H4 (cell line): ENCODE data around the gene SLC9A5. TPM values are rescaled to one million over a fixed set of nuclear protein-coding genes. Genes with fewer than 3 reads are reported as not detected.

Experiments used
- DNase-seq: peaks from one replicate; pipeline ENCODE4 v3.0.0-alpha.2; 2015; ENCODE audit warnings: low spot score
- total RNA-seq: library from RNA; depleted of rRNA; stranded (reverse); fragments of >200 nt; shearing (Covaris generic); gene quantifications from 2 replicates; pipeline ENCODE4 v1.2.3, GENCODE V29; 2014

The SLC9A5 gene
- total RNA-seq, 1 experiment from 2014 or later = 0.81 TPM

- DNase-seq = no peak
Observed at GRCh38 chr16:67240506-67240905, 8.3 kb upstream of the SLC9A5 start.

GRCh38 chr16:67241008-67241900 is 7.5 kb upstream of the SLC9A5 start:
- DNase-seq = peak; percentile 87

GRCh38 chr16:67242138-67242730 is 6.5 kb upstream of the SLC9A5 start:
- DNase-seq = no peak

DNA sequence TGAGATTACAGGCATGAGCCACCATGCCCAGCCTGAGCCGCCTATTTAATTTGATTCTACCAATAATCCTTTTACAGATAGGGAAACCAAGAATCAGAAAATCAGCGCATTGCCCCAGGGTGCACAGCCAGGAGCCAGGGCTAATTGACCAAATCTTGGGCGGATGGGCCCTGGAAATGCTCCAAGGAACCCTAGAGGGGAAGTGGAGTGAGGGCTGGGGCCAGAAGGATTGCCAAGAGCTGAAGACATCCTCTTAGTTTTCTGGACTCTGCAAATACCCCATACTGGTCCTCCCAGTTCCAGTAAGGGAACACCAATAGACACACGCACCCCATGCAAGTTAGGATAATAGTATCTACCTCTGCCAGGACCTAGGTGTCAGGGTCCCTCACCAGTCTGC is 5.3 kb upstream of the SLC9A5 start:
- DNase-seq = no peak

DNA sequence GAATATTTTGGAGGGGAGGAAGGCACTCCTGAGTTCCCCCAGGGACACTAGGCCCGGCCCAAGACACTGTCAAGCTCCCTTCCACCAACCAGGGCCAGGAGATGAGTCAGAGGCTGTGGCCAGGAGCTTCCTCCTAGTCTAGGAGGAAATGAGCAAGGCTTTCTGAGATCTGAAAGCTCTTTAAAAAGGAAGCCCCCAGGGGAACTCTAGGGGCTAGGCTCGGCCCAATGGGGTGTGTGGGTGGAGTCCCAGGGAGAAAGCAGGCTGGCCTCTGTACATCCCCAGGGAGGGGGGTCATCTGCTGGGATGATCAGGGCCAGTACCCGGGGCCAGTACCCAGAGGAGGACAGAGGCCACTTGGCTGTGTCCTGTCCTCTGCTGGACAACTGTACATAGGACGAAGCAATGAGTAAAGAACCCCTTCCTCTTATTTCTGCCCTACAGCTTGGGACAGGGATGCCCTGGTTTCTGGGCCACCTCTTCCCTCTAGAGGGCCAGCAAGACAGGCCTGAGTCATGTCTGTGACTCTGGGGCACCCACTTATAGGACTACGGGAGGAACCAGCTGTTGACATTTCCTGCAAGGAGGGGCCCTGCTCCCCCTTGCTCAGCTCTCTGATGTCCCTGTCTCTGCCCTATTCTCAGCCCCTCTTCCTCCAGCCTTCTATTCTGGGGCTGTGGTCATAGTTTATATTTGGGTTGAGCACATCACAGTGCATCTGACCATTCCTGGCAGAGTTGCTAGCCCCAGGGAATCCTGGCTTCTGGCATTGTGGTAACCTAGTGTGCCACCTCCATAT is 4.2 kb upstream of the SLC9A5 start:
- DNase-seq = peak; percentile 76

DNA sequence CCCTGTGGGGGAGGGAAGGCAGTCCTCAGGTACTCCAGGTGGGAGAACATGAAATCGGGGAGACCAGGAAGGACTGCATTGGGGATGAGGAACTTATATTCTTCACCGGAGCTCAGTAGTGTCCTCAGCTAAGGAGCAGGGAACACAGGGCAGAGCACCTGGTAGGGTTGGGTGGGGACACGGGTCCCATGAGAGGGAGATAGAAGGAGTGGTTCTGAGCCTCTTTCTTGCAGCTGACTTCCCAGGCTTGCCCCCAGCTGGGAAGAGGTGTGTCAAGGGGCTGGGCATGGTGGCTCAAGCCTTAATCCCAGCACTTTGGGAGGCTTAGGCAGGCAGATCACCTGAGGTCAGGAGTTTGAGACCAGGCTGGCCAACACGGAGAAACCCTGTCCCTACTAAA is 3.6 kb upstream of the SLC9A5 start:
- DNase-seq = no peak

DNA sequence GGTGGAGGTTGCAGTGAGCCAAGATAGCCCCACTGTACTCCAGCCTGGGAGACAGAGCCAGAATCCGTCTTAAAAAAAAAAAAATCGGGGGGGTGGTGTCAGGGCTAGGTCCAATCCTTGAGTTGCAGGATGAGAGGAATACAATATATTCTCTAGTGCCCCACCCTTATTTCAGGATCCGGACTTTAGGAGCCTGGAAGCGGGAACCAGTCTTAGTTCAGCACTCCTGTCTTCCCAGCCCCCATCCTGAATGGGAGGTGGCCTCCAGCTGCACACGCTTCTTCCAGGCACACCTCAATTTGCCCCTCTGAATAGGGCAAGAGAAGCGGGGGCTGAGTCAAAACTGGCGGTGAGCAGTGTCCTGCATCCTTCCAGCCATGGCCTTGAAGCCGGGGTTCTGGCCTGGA is 3.1 kb upstream of the SLC9A5 start:
- no peak for DNase-seq

DNA sequence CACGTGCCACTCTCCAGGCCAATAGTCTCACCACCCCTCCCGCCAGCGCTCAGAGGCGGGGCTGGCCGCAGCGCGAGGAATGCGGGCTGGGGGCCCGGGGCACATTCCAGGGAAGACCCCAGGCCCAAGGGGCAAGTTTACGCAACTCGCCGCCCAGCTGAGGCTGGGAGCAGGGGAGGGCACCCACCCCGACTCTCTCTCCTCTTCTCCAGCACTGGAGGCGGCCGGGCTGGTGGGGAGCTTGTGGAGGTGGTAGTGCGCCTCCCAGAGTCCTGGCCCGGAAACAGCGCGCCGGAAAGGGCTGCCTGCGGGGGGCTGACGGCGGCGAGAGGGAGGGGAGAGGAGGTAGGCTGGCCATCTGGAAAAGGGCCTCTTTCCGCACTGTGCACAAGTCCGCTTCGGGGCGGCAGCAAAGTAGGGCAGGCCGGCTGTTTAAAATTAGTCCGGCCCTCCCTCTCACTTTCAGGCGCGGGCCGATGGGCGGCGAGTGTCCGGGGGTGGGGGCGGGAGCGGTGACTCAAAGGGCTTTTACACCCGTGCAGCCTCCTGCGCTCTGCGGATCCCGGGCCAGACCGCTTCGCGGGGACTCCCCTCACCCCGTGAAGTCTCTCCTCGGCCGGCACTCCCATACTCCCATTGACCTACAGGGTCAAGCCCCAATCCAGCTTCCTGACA is 2.6 kb upstream of the SLC9A5 start:
- peak; percentile 74 for DNase-seq

DNA sequence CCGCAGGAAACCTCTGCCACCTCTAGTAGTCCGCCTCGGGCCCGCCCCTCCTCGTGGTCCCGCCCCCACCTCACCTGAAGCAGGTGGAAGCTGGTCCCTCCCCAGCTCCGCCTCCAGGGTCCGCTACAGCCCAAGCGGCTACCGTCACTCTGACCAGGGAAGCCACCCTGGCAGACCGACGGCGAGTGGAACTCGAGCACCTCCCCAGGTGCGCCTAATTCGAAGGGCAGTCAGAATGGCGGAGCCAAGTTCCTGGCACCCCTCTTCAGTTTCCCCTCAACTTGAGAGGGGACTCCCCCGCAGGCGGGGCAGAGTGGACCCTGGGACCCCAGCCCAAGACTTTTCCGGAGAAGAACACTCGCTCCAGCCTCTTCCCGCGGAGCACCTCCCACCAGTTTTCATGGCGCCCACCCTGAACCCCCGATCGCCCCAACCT is 2.0 kb upstream of the SLC9A5 start:
- DNase-seq = peak; percentile 35

DNA sequence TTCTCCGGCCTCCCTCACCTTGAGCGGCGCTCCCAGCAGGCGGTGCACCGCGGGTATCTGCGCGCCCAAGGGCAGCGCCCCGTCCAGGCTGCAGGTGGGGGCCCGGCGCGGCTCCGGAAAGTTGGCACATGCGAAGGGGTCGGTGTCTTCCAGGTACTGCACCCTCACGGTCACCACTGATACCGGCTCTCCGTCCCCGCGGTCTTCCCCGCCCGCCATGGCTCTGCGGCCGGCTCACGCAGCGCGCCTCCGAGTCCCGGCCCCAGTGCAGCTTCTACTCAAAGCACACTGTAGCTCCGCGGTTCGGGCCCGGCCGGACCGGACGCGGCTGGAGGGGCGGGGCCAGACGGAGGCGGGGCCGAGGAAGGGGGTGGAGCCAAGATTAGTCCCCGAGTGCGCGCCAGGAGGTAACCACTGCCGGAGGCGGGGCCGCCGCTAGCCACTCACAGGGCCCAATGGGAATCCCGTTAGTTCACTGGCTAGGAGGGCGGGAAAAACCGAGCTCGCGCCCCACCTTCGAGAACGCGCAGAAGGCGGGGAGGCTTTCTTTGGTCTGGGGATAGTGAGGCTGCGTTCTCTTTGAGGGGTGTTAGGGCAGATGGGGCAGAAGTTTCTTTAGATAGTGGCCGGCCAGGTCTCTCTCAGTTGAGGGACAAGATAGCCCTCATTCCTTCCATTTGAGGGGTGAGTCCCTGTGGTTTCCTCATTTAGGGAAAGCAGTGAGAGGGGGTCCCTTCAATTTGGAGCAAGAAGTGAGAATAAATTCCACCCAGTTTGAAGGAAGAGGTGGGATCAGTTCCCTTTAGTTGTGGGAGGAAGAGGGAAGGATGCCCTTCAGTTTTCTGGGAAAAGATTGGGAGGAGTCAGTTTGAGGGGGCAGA is 1.3 kb upstream of the SLC9A5 start, which contains the start of gene FHOD1:
TSS of gene FHOD1 (minus strand) at position 290 of the 881 bp plus-strand sequence. CDS start at position 219, 71 bp downstream.
- DNase-seq = peak; percentile 91

GRCh38 chr16:67248073-67248400 is 742 bp upstream of the SLC9A5 start:
- no peak for DNase-seq

GRCh38 chr16:67249178-67250044 is 632 bp downstream of the SLC9A5 start:
- no peak for DNase-seq

DNA sequence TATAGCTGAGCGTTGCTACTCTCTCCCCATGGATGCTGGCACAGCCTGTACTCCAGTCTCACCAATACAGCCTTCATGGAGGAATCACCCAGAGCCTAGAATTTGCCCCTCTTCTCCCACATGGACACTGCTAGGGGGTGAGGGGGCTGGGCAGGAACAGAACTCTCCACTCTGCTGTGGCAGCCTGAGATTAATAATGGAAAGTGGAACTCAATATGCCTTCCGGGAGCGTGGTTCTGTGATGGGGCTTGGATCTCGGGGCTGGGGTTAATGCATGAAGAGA is 1.2 kb downstream of the SLC9A5 start:
- no peak for DNase-seq

- no peak for DNase-seq
Observed at GRCh38 chr16:67252609-67253497, 4.1 kb downstream of the SLC9A5 start.

GRCh38 chr16:67254801-67255552 is 6.2 kb downstream of the SLC9A5 start:
- DNase-seq = no peak

DNA sequence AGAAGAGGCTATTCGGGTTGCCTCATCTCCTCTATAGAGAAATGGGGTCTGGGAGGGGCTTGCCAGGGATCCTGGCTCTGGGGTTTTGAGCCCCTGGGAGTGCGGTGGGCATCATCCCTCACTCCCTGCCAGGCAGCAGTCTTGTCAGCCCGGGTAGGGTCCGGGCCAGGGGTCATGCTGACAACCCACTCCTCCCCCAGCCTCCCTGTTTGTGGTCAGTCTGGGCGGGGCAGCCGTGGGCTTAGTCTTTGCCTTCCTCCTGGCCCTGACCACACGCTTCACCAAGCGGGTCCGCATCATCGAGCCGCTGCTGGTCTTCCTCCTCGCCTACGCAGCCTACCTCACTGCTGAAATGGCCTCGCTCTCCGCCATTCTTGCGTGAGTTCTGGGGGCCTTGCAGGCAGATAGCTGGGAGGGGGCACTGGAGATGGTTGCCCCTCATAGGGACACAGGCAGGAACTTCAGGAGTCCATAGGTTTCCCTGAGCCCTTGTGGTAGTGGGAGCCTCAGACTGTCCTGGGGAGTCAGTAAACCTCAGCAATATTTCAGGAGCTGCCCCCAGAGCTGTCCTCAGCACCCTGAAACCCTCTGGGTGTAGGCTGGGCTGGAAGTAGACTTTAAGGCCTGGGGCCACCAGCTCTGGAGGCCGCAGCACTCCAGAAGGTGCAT is 6.9 kb downstream of the SLC9A5 start:
- DNase-seq = no peak

DNA sequence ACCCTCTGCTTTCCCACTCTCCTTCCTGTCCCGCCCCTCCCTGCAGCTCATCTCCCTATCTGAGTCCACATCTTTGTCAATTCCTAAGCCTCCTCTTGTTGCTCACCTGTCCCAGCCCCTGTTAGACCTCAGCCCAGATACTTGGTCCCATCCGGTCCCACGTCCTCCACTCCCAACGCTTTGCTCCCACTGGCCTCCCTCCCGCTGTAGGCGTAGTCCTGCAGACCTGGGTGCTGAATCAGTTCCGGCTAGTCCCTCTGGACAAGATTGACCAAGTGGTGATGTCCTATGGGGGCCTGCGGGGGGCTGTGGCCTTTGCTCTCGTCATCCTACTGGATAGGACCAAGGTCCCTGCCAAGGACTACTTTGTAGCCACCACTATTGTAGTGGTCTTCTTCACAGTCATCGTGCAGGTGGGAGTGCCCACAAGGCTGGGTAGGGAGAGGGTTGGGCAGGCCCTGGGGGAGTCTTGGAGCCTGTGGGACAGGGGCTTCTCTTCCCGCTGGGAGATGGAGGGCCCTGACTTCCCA is 8.0 kb downstream of the SLC9A5 start:
- DNase-seq = no peak
